ENCODE data around the gene TMA7. TPM values are rescaled to one million over a fixed set of nuclear protein-coding genes. Genes with fewer than 3 reads are reported as not detected.

Gene TMA7
- total RNA-seq, result 159 and 170 TPM in 2 replicates

DNA sequence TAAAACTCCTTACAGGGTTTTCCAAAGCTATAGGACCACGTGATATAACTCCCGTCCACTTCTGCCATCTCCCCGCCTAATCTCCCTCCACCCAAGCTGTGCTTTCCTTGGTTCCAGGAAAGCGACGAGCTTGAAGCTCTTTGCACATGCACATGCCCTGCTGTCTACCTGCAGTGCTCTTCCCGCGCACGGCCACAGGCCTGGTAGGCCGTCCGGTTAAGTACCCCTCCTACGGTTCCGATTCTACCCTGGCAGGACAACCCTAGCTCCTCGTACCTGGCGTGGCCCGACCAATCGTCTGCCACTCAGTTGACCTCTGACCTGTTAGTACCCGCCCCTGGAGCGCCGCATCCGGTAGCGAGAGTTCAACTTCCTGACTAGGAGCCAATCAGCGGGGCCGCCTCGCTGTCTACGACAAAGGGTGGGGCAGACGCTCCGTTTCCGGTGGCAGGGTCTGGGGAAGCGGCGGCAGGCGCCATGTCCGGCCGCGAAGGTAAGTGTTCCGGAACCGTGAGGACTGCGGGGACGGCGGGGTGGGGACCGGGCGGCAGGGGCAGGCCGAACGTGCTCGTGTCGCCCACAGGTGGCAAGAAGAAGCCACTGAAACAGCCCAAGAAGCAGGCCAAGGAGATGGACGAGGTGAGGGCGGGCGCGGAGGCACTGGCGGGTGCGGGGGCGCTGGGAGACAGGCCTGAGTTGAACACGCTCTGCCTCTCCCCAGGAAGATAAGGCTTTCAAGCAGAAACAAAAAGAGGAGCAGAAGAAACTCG, at the start of gene TMA7, which contains the start of gene CCDC51:
TMA7 (plus strand) TSS at position 438 of the 770 bp plus-strand sequence; CDS start at position 478, 40 bp downstream.
CCDC51 (minus strand) TSS at position 300 of the 770 bp plus-strand sequence. CDS start 4,991 bp downstream, outside the sequence.

GRCh38 chr3:48429960-48430707, 9.9 kb upstream of the TMA7 start, which contains the start of gene PLXNB1:
PLXNB1 (minus strand) TSS chr3:48430086; CDS start chr3:48424611, 5,475 bp downstream.

DNA sequence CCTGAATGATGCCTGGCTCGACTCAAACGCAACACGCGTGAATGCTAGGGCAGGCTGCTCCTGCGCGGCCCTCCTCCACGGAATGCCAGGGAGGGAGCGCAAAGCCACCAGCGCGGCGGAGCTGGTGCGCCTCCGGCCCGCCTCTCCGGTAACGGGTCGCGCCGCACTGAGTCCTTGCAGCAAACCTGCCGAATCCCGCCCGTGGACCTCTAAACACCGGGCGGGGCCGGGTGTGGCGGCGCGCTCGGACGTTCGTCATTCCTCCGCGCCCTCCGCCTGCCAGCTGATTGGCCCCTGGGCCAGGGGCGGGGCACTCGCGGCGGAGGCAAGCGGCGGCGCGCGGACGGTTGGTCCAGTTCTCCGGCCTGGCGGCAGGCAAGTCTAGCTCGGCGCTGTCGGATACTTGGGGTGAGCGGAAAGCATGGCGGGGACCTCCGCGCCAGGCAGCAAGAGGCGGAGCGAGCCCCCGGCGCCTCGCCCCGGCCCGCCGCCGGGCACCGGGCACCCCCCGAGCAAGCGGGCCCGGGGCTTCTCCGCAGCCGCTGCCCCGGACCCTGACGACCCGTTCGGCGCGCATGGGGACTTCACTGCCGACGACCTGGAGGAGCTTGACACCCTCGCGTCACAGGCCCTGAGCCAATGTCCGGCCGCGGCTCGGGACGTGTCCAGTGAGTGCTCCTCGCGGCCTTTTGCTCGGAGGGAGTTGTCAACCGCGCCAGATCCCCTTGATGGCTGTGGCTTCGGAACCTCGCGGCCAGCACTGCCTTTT, 6.6 kb downstream of the TMA7 start, which contains the start of gene ATRIP:
ATRIP (plus strand) TSS at position 313 of the 769 bp plus-strand sequence; CDS start at position 422, 109 bp downstream.

Other genes starting within 250 kb of the TMA7 start
- not detected in 2 replicates for gene CAMP, start 216.8 kb upstream of the TMA7 start, total RNA-seq
- gene ZNF589, start 199.2 kb upstream of the TMA7 start, total RNA-seq, result 7.4 and 7.7 TPM in 2 replicates
- gene NME6, start 138.9 kb upstream of the TMA7 start, total RNA-seq, result 19.1 and 29.3 TPM in 2 replicates
- not detected in 2 replicates for gene SPINK8, start 106.6 kb upstream of the TMA7 start, total RNA-seq
- gene FBXW12, start 68.0 kb upstream of the TMA7 start, total RNA-seq, result 0.20 TPM in 1 of 2 replicates, not detected in the other
- 18.4 and 21.3 TPM in 2 replicates for gene PLXNB1, start 10.2 kb upstream of the TMA7 start, total RNA-seq
- 19.7 and 22.8 TPM in 2 replicates for gene CCDC51, start 138 bp upstream of the TMA7 start, total RNA-seq
- gene ATRIP, start 6.5 kb downstream of the TMA7 start, total RNA-seq, result 9.2 and 16.6 TPM in 2 replicates
- 114 and 122 TPM in 2 replicates for gene SHISA5, start 63.9 kb downstream of the TMA7 start, total RNA-seq
- 7.7 and 9.0 TPM in 2 replicates for gene PFKFB4, start 116.5 kb downstream of the TMA7 start, total RNA-seq
- 0.20 TPM in 1 of 2 replicates, not detected in the other for gene UCN2, start 123.5 kb downstream of the TMA7 start, total RNA-seq
- gene COL7A1, start 155.1 kb downstream of the TMA7 start, total RNA-seq, result 3.3 and 17.8 TPM in 2 replicates
- gene UQCRC1, start 169.4 kb downstream of the TMA7 start, total RNA-seq, result 316 and 340 TPM in 2 replicates
- gene TMEM89, start 181.5 kb downstream of the TMA7 start, total RNA-seq, result not detected in 2 replicates
- 22.0 and 30.7 TPM in 2 replicates for gene SLC26A6, start 195.2 kb downstream of the TMA7 start, total RNA-seq
- gene CELSR3, start 222.6 kb downstream of the TMA7 start, total RNA-seq, result 0.59 and 0.73 TPM in 2 replicates
- 15.1 and 18.0 TPM in 2 replicates for gene NCKIPSD, start 245.7 kb downstream of the TMA7 start, total RNA-seq

Data from subcutaneous preadipocyte (primary cell).